Epithelial cell of proximal tubule (primary cell): ENCODE data around the gene ITGA11. TPM values are rescaled to one million over a fixed set of nuclear protein-coding genes. Genes with fewer than 3 reads are reported as not detected.

ENCODE experiments used
- DNase-seq: peaks from one replicate; pipeline ENCODE4 v3.0.0-alpha.2; 2011; ENCODE audit warnings: low read depth
- H3K4me3 ChIP-seq: 2 replicates; pipeline ENCODE4 v1.5.1; 2011; ENCODE audit warnings: low read depth, mild to moderate bottlenecking, low read length
- CTCF ChIP-seq: conservative IDR thresholded peaks from 2 replicates; pipeline ENCODE4 v1.5.1; 2012; ENCODE audit warnings: low read depth, mild to moderate bottlenecking, low read length
- total RNA-seq: library from RNA; depleted of rRNA; stranded (reverse); fragments of >200 nt; gene quantifications from 2 replicates; pipeline ENCODE4 v1.2.3, GENCODE V29; 2015

The ITGA11 gene
- total RNA-seq, 1 donor from 2014 or later: 1.6 TPM

- TF ChIP-seq CTCF: no peak
- DNase-seq: no peak
- H3K4me3 ChIP-seq: no peak overlapping the region
These were observed 136.8 kb downstream of the ITGA11 start for GRCh38 chr15:68295014-68295805.

DNA sequence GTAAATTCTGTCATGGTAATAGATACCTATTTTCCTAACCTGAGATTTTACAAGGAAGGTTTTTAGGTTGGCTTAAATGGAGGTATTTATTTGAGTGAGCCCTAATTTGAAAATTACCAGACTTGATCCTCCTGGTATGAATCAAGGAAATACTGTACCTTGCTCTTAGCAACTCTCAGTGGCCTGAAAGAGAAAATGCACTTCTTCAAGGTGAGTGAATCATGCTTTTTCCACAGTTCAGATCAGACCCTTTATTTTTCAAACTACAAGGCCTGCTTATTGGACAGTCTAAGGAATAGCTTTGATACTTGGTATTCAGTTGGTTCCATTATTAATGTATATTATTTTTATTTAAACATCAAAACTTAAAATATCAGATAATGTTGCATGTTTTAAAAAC is 139.0 kb downstream of the ITGA11 start:
- no peak overlapping the region for H3K4me3 ChIP-seq
- DNase-seq: no peak
- TF ChIP-seq CTCF: no peak

DNA sequence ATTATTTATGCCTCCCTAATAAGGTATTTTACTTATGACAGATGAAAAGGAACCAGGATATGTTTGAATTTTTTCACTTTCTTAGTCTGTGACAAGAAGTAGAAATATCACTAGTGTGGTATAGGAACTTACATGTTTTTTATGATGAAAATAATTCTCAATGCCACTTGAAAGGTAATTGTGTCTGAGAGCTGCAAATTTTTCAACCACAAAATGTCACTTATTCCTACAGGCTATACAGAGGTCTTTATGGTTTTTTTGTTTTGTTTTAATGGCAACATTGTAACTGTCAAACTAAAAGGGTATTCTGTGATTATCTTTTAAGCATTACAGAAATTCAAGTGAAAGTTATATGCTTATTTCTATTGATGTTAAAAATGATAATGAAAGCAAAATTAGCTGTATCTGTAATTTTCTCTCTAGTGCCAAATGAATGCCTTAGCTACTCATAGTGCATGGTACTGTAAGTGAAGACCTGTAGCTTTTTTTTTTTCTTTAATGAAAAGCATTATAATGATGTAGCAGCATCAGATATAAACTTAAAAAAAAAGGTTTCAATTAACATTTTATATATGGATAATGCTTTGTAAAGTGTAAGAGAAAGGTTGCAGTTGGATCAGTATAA is 139.7 kb downstream of the ITGA11 start:
- no peak for TF ChIP-seq CTCF
- H3K4me3 ChIP-seq: no peak overlapping the region
- DNase-seq: no peak

DNA sequence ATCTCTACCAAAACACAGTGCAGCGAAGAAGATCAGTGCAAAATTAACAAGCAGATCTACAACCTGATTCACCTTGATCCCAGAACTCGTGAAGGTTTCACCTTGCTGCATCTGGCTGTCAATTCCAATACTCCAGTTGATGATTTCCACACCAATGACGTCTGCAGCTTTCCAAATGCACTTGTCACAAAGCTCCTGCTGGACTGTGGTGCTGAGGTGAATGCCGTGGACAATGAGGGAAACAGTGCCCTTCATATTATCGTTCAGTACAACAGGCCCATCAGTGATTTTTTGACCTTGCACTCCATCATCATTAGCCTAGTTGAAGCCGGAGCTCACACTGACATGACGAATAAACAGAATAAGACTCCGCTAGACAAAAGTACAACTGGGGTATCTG is 141.2 kb downstream of the ITGA11 start:
- DNase-seq: no peak

GRCh38 chr15:68289621-68290352 is 142.2 kb downstream of the ITGA11 start:
- no peak for TF ChIP-seq CTCF
- no peak overlapping the region for H3K4me3 ChIP-seq
- DNase-seq: no peak

More for the DNA sequence above, 141.2 kb downstream of the ITGA11 start:
- H3K4me3 ChIP-seq: no peak overlapping the region
- TF ChIP-seq CTCF: no peak

DNA sequence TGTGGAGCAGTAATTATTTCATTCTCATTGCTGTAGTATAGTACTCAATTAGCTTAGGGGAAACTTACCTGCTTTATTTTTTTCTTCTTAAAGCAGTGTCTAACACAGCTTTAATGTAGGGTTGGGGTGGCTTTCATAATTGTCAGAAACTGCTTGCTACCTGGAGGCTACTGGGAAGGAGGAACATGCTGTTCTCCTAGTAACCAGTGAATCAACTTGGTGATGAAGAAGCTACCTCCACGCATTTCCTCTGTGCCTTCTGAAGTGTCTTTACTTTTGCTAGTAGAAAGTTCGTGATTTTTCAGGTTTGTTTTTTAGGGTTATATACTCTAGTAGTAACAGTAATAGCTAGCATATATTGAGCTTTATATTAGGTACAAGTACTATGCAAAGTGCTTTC is 142.9 kb downstream of the ITGA11 start:
- DNase-seq: no peak
- no peak for TF ChIP-seq CTCF
- no peak overlapping the region for H3K4me3 ChIP-seq
